Breast epithelium (tissue), 4 donors: ENCODE data around the gene SCAANT1. TPM values are rescaled to one million over a fixed set of nuclear protein-coding genes. Genes with fewer than 3 reads are reported as not detected.
A peak's percentile ranks its signal among the peaks of the same experiment; 100 is the strongest.

Experiments
- DNase-seq, 2 donors: peaks; one replicate each; pipeline ENCODE4 v3.0.0-alpha.2; 2019; ENCODE audit warnings: low spot score in 2 of 2
- H3K27ac ChIP-seq, 2 donors: fragments of 200-600 bp; sonication (generic) in 1 of 2; one replicate each; pipeline ENCODE4 v1.5.1; 2016 to 2019; ENCODE audit warnings: mild to moderate bottlenecking in 1 of 2
- H3K27me3 ChIP-seq, 2 donors: fragments of 200-600 bp; sonication (generic) in 1 of 2; one replicate each; pipeline versions ENCODE4 v1.5.1 to v1.6.0; 2017 to 2019; ENCODE audit warnings: control low read depth in 1 of 2, mild to moderate bottlenecking in 1 of 2
- H3K36me3 ChIP-seq: fragments of 200-600 bp; one replicate; pipeline ENCODE4 v1.5.1; 2019
- H3K4me1 ChIP-seq, 2 donors: fragments of 200-600 bp; sonication (generic); one replicate each; pipeline ENCODE4 v1.5.1; 2016 to 2019; ENCODE audit warnings: control low read depth in 1 of 2
- H3K4me3 ChIP-seq, 3 donors: fragments of 200-600 bp; sonication (generic); 1 replicate in 2 of 3; 2 replicates in 1 of 3; pipeline ENCODE4 v1.5.1; 2016 to 2019; ENCODE audit warnings: mild to moderate bottlenecking in 3 of 3, moderate library complexity in 2 of 3
- H3K9me3 ChIP-seq, 2 donors: fragments of 200-600 bp; sonication (generic) in 1 of 2; one replicate each; pipeline ENCODE4 v1.5.1; 2016 to 2019; ENCODE audit warnings: control low read depth in 1 of 2
- POLR2A ChIP-seq: fragments of 450-650 bp; IDR thresholded peaks from one replicate; pipeline ENCODE4 v1.6.1; 2016; ENCODE audit warnings: antibody characterized with exemption, mild to moderate bottlenecking, moderate library complexity
- POLR2AphosphoS5 ChIP-seq, 3 donors: sonication (generic); formaldehyde crosslinking; IDR thresholded peaks; one replicate each; pipeline ENCODE4 v1.6.1; 2017; ENCODE audit warnings: antibody characterized with exemption in 3 of 3
- intact Hi-C: fragments of 100-400 bp; cut with DNase I; formaldehyde crosslinking; loops from one replicate; pipeline ENCODE4 v1.15.1; 2023; ENCODE audit warnings: low total_unique reads
- total RNA-seq, 3 donors: library from RNA; depleted of rRNA; stranded (reverse); fragments of >200 nt; gene quantifications; one replicate each; pipeline ENCODE4 v1.1.0, GENCODE V29; 2016
- TF ChIP-seq, protein P1 (sequence below), 3 donors: fragments of 450-650 bp; IDR thresholded peaks; one replicate each; pipeline ENCODE4 v1.5.1; 2016 to 2017; ENCODE audit warnings: antibody characterized with exemption in 3 of 3, mild to moderate bottlenecking in 3 of 3, moderate library complexity in 3 of 3

The SCAANT1 gene
- total RNA-seq, 3 donors from 2014 or later, result not detected

GRCh38 chr3:63934041-63934866, 22.1 kb upstream of the SCAANT1 start:
- H3K9me3 ChIP-seq, result no peaks in the 10 kb centered on the region
- no peak for DNase-seq
- TF ChIP-seq POLR2A, result no peak
- intact Hi-C loops, result no loop called here
- no peaks in the 10 kb centered on the region for H3K36me3 ChIP-seq
- H3K27me3 ChIP-seq, result no peaks in the 10 kb centered on the region
- H3K4me3 ChIP-seq, result no peak overlapping the region
- H3K27ac ChIP-seq, result peak overlapping the region in 1 of 2 donors; percentile 34
- H3K4me1 ChIP-seq, result peaks cover 0 to 5% of the 10 kb centered on the region in 2 donors

DNA sequence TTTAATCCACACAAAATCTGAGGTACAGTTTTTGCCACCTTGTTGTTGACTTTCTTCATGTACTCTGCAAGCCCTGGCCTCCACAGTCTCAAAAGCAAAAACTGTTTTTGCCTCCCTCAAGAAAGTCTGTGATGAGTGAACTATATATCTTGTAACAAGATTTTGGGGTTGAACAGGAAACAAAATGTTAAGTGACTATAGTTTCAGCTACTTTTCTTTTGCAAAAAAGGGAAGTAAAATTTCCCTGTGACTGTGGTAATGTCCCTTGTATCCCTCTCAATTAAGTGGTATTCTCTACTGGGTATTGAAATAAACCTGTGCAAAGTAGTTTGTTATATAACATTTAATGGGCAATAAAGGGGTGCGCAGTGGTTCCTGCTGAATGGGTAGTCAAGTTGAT, 21.3 kb upstream of the SCAANT1 start:
- Histone ChIP-seq H3K9me3 (no peaks in the 10 kb centered on the region), H3K27ac (no peak overlapping the region), H3K27me3 (no peaks in the 10 kb centered on the region), H3K4me3 (no peak overlapping the region), H3K36me3 (no peaks in the 10 kb centered on the region), H3K4me1 (peaks cover 0 to 5% of the 10 kb centered on the region in 2 donors)
- DNase-seq, result no peak
- intact Hi-C loops, result no loop called here
- no peak for TF ChIP-seq POLR2A
- TF ChIP-seq, protein P1, sequence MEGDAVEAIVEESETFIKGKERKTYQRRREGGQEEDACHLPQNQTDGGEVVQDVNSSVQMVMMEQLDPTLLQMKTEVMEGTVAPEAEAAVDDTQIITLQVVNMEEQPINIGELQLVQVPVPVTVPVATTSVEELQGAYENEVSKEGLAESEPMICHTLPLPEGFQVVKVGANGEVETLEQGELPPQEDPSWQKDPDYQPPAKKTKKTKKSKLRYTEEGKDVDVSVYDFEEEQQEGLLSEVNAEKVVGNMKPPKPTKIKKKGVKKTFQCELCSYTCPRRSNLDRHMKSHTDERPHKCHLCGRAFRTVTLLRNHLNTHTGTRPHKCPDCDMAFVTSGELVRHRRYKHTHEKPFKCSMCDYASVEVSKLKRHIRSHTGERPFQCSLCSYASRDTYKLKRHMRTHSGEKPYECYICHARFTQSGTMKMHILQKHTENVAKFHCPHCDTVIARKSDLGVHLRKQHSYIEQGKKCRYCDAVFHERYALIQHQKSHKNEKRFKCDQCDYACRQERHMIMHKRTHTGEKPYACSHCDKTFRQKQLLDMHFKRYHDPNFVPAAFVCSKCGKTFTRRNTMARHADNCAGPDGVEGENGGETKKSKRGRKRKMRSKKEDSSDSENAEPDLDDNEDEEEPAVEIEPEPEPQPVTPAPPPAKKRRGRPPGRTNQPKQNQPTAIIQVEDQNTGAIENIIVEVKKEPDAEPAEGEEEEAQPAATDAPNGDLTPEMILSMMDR (IDR thresholded peaks at IDR 0.05), result no peak
- no peak for TF ChIP-seq POLR2AphosphoS5 (IDR thresholded peaks at IDR 0.05)

- H3K4me1 ChIP-seq, result peaks cover 0 to under 1% of the 10 kb centered on the region in 2 donors
- no peak for DNase-seq
- no peak overlapping the region for H3K4me3 ChIP-seq
- no peaks in the 10 kb centered on the region for H3K36me3 ChIP-seq
- no peak for TF ChIP-seq POLR2A
- no peak for TF ChIP-seq POLR2AphosphoS5 (IDR thresholded peaks at IDR 0.05)
- TF ChIP-seq, protein P1 (IDR thresholded peaks at IDR 0.05), result no peak
- intact Hi-C loops, result no loop called here
- no peaks in the 10 kb centered on the region for H3K27me3 ChIP-seq
- no peaks in the 10 kb centered on the region for H3K9me3 ChIP-seq
- H3K27ac ChIP-seq, result no peak overlapping the region
Observed at GRCh38 chr3:63932509-63933212, 20.5 kb upstream of the SCAANT1 start.

- H3K36me3 ChIP-seq, result no peaks in the 10 kb centered on the region
- intact Hi-C loops, result no loop called here
- DNase-seq, result no peak
- H3K27ac ChIP-seq, result no peak overlapping the region
- H3K9me3 ChIP-seq, result no peaks in the 10 kb centered on the region
- no peaks in the 10 kb centered on the region for H3K27me3 ChIP-seq
- TF ChIP-seq, protein P1 (IDR thresholded peaks at IDR 0.05), result no peak
- no peak for TF ChIP-seq POLR2AphosphoS5 (IDR thresholded peaks at IDR 0.05)
- TF ChIP-seq POLR2A, result no peak
- no peak overlapping the region for H3K4me3 ChIP-seq
- no peaks in the 10 kb centered on the region for H3K4me1 ChIP-seq
Observed at GRCh38 chr3:63931290-63931689, 19.1 kb upstream of the SCAANT1 start.

DNA sequence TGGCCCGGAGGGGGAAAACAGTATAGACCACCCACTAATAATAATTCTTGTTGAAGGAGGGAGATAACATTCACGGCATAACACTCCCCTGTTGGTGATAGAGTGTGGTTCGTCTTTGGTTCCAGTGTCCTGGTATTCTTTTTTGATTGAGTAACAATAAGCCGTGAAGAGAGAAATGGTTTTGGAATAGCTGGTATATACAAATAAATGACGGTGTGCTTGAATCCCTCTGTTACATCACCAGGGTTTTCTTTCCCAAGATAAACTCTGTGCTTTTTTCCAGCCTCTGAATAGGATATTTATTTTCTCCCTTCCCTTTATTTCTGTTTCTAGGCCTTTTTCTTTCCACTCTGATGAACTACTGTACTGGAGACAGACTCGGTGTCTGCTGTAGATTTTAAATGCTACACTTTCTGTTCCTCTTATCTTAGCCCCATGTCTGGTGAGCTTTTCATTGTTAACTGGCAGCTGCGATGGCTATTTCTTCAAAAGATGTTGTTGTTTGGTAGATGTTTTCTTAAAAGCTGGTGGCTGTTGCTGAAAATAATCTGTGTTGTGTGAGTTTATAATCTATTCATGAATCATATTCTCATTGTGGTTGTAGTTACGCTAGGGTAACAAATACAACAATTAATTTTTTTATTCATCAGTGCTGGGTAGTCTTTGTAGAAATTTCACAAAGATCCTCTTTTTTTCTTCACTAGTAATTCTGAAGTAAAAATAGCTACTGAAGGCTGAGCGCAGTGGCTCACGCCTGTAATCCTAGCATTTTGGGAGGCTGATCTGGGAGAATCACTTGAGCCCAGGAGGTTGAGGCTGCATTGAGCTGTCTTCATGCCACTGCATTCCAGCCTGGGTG, 15.5 kb upstream of the SCAANT1 start:
- no peak overlapping the region for H3K27ac ChIP-seq

More for the DNA sequence above, 15.5 kb upstream of the SCAANT1 start:
- no peak for DNase-seq
- intact Hi-C loops, result no loop called here
- TF ChIP-seq POLR2AphosphoS5 (IDR thresholded peaks at IDR 0.05) (no peak), POLR2A (no peak)
- TF ChIP-seq, protein P1 (IDR thresholded peaks at IDR 0.05), result no peak
- no peak overlapping the region for H3K4me3 ChIP-seq
- no peaks in the 10 kb centered on the region for H3K27me3 ChIP-seq
- no peaks in the 10 kb centered on the region for H3K36me3 ChIP-seq
- H3K4me1 ChIP-seq, result no peaks in the 10 kb centered on the region
- no peaks in the 10 kb centered on the region for H3K9me3 ChIP-seq
